ENCODE measurements around the gene YWHAH.

- TF ChIP-seq CTCF (IDR thresholded peaks at IDR 0.05; ENCODE audit: low read depth, low read length) (no peak), EZH2phosphoT487 (IDR thresholded peaks at IDR 0.05; ENCODE audit: low read depth) (no peak)
These were observed 7.1 kb downstream of the YWHAH start for GRCh38 chr22:31951194-31952093.
